ENCODE results near the gene RNGTT.
"Not testable (repeated sequence)": the region's sequence is repeated elsewhere in the genome, so short reads cannot be mapped to it uniquely, and the experiment has no call there.

The RNGTT gene

DNA sequence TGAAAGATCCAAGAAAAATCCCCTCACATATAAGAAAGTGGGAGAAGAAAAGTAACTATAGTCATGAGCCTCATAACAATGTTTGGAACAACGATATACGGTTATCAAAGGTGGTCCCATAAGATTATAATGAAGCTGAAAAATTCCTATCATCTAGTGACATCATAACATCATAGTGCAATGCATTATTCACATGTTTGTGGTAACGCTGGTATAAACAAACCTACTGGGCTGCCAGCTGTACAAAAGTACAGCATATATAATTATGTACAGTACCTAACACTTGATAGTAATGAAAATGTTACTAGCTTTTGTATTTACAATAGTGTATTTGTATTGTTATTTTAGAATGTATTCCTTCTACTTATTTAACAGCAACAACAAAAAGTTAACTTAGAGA is 240.7 kb downstream of the RNGTT start:
- no peak for DNase-seq (ENCODE audit: low spot score)

DNA sequence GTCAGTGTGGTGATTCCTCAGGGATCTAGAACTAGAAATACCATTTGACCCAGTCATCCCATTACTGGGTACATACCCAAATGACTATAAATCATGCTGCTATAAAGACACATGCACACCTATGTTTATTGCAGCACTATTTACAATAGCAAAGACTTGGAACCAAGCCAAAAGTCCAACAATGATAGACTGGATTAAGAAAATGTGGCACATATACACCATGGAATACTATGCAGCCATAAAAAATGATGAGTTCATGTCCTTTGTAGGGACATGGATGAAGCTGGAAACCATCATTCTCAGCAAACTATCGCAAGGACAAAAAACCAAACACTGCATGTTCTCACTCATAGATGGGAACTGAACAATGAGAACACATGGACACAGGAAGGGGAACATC is 247.0 kb downstream of the RNGTT start:
- not testable (repeated sequence) for DNase-seq (ENCODE audit: low spot score)

DNA sequence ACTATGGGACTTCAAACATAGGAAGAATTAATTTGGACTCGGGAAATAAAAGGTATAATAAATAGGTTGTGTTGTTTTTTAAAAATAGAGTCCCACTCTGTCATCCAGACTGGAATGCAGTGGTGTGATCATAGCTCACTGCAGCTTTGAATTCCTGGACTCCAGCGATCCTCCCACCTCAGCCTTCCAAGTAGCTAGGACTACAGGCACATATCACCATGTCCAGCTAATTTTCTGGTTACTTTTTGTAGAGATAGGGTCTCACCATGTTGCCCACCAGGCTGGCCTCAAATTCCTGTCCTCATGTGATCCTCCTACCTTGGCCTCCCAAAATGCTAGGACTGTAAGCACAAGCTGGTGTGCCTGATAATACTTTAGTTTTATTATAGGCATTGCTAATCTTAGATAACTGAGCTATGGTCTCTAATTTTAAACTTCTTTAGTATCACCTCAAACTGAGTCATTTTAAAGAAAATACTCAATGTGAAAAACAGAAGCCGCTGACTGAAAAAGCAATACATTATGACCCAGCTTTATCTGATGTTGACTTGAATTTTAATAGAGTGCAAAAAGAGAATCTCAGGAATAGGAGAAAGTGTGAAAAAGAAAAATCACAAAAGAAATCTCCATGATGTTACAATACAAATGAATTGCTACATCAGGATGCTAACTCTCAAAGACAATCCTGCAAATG is 251.0 kb downstream of the RNGTT start:
- no peak for DNase-seq (ENCODE audit: low spot score)

DNA sequence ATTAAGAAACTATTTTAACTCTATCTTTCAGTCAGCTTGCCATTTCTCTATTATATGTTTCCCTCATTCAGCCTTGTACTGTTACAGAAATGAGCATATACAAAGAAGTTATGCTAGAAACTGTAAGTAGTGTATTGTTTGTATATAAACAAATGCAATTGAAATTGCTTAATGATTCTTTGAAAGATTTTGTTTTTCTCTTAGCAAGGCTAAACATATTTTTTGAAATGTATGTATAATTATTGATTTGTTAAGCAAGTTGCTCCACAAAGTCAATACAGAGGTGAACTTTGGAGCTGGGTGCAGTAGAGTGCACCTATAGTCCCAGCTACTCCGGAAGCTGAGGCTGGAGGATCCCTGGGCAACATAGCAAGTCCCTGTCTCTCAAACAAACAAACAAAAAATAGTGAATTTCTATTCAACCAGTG is 253.6 kb downstream of the RNGTT start:
- DNase-seq (ENCODE audit: low spot score): no peak

DNA sequence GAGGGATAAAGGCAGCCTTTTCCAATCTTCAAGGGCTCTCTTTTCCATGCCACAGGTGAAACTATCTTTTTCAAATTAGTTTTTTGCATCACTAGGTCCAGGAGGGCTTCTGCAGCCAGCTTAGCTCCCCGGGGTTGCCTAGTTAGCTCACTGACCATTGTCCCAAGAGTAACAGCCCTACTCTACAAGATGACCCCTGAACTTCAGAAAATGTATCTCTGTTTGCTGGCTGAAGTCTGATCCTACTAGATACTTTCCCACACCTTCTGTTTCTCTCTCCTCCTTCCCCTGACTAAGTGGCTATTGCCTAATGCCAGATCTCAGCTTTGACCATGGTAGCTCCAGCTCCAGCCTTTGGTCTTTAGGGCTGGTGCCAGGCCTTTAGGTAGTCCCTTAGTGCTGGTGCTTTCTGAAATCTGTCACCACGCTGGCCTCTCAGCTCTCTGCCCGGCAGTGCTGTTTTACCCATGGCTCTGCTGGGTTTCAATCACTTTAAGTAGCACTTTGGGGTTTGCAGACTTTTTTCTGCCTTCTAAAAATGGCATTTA is 255.1 kb downstream of the RNGTT start:
- DNase-seq (ENCODE audit: low spot score): no peak

DNA sequence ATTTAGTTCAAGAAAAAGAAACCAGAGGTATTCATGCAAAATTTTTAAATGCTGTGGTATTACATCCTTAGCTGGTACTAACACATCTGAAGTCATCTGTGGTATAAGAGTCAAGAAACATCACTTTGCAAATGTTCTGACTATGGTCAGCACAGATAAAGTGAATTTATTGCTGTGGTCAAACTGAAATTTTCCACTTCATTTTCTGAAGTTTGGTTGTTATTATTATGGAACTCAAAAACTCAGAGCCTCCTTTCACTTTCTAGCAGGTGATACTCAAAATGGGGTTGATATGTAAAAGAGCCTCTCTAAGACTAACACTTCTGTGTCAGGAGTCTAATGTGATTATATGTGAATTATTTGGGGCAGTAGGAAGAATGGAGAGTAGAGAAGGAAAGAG is 257.8 kb downstream of the RNGTT start:
- DNase-seq (ENCODE audit: low spot score): peak; percentile 16

DNA sequence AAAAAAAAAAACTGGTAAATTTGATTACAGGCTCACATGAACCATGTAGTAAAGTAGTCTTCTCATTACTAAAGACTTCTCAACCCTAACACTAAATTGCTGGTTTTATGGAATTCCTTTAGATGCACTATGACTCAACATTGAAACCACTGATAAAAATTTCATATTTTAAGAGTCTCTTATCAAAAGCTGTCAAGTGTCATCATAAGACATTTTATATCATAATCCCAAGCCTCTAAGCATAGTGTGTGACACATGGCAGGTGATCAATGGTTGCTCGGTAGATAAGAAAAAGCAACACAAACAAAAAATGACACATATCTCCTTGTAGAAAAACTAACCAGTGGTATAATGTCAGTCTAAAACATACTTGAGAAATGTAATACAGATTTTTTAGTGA is 258.4 kb downstream of the RNGTT start:
- DNase-seq (ENCODE audit: low spot score): no peak

DNA sequence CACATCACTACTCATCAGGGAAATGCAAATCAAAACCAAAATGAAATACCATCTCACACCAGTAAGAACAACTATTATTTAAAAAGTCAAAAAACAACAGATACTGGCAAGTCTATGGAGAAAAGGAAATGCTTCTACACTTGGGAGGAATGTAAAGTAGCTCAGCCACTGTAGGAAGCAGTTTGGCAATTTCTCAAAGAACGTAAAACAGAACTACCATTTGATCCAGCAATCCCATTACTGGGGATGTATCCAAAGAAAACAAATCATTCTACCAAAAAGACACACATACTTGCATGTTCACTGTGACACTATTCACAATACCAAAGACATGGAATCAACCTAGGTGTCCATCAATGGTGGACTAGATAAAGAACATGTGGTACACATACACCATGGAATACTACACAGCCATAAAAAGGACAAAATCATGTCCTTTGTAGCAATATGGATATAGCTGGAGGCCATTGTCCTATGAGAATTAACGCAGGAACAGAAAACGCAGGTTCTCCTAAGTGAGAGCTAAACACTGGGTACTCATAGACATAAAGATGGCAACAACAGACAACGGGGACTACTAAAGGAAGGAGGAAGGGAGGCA is 260.4 kb downstream of the RNGTT start:
- DNase-seq (ENCODE audit: low spot score): no peak

DNA sequence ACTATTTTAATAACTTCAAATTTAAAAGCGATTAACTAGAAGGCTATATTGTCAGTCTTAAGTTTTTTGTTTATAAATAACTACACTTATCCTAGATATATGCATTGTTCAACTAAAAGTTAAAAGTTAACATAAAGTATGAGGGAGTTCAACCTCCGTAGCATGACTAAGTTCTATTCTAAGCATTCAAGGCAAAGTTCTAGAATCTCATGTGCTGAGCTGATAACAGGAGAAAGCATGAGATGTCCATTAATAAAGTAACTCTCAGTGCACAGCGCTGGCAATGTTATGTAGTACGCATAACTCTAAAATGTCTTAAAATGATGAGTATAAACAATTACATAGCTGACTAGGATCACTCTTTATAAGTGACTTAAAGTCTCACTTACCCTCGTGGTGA is 264.8 kb downstream of the RNGTT start:
- DNase-seq (ENCODE audit: low spot score): no peak

DNA sequence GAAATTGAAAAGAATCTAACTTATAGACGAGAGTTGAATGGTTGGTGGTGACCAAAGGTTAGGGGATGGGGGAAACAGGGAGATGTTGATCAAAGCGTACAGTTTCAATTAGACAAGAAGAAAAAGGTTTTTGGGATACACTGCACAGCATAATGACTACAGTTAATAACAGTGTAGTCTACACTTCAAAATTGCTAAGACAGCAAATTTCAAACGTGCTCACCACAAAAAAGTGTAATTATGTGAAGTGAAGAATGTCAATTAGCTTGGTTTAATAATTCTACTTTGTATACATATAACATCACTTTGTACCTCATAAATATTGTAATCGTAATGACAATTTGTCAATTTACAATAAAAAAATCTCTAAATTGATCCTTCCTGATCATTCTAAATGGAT is 267.5 kb downstream of the RNGTT start:
- no peak for DNase-seq (ENCODE audit: low spot score)

DNA sequence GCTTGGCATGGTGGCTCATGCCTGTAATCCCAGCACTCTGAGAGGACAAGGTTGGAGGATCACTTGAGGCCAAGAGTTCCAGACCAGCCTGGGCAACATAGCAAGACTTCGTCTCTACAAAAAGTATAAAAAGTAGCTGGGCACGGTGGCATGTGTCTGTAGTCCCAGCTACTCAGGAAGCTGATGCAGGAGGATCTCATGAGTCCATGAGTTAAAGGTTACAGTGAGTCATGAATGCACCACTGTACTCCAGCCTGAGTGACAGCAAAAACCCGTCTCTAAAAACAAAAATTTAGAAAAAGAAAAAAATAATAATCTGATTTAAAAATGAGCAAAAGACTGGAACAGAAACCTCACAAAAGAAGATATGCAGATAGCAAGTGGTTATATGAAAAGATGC is 279.7 kb downstream of the RNGTT start:
- DNase-seq (ENCODE audit: low spot score): no peak

DNA sequence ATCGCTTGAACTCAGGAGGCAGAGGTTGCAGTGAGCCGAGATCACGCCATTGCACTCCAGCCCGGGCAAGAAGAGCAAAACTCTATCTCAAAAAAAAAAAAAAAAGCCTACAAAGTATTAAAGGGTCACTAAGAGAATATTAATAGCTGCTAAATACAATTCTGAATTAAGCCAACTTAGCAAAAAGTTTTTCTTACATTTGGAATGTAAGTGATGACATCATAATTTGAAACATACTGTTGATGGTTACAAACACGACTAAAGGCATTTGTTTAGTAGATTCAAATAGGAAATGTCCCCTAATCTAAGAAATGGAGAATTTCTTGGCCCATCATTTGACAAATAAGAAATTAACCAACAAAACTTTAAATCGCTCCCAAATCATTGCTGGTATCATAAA is 282.8 kb downstream of the RNGTT start:
- no peak for DNase-seq (ENCODE audit: low spot score)

DNA sequence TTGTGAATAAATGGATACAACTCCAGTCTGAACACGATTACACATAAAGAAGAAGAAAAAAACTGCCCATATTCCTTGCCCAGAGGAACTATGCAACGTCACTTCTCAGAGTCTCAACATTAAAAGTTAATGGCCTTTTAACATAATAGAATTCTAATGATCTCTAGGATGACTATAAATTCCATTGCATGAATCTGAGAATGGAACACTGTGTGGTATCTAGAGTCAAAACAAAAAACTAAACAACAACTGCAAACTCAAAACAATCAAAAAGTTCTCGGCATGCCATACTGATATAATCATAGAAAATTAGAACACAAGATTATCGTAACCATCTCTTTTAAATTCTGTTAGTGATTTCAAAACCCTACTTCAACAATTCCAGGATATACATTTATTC is 283.6 kb downstream of the RNGTT start:
- no peak for DNase-seq (ENCODE audit: low spot score)

DNA sequence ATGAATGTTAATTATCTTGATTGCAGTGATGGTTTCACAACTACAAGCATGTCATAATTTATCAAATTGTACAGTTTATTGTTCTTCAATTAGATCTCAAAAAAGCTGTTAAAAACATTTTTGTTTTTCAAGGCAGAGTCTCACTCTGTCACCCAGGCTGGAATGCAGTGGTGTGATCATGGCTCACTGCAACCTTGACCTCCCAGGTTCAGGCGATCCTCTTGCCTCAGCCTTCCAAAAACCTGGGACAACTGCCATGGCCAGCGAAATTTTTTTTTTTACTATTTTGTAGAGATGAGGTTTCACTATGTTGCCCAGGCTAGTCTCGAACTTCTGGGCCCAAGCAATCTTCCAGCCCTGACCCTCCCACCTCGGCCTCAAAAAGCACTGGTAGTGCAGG is 286.1 kb downstream of the RNGTT start:
- no peak for DNase-seq (ENCODE audit: low spot score)

DNA sequence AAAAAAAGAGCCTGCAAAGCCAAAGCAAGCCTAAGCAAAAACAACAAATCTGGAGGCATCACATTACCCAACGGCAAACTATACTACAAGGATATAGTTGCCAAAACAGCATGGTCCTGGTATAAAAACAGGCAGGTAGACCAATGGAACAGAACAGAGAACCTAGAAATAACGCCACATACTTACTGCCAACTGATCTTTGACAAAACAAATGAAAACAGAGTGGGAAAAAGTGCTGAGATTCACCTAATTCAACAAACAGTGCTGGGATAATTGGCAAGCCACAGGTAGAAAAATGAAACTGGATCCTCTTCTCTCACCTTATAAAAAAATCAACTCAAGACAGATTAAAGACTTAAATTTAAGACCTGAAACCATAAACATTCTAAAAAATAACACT is 291.8 kb downstream of the RNGTT start:
- DNase-seq (ENCODE audit: low spot score): no peak

DNA sequence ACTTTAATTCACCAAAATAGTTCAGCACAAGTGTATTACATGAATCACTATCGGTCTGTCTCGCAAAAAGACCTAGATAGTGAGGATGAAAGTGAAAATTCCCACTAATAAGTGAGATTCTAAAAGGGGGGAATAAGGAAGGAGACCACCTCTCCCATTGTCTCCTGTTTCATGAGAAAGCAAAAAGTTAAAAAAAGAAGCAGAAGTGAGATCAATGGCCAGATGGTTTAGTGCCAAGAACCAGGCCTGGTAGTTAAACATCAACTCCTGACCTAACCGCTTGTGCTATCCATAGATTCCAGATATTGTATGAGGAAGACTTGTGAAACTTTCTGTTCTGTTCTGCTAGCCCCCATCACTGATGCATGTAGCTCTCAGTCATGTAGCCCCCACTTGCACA is 293.0 kb downstream of the RNGTT start:
- DNase-seq (ENCODE audit: low spot score): no peak

DNA sequence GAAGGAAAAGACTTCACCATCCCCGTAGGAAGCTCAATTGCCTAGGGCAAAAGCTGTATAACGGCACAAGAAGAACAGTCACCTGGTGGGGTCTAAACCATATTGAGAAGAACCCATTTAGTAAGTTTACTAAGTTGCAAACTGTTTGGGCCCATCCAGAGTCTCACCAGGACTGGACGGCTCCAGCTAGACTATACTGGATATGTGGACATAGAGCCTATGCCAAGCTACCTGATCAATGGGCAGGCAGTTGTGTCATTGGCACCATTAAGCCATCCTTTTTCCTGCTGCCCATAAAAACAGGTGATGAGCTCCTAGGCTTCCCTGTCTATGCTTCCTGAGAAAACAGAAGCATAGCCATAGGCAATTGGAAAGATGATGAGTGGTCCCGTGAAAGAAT is 293.9 kb downstream of the RNGTT start:
- DNase-seq (ENCODE audit: low spot score): no peak

DNA sequence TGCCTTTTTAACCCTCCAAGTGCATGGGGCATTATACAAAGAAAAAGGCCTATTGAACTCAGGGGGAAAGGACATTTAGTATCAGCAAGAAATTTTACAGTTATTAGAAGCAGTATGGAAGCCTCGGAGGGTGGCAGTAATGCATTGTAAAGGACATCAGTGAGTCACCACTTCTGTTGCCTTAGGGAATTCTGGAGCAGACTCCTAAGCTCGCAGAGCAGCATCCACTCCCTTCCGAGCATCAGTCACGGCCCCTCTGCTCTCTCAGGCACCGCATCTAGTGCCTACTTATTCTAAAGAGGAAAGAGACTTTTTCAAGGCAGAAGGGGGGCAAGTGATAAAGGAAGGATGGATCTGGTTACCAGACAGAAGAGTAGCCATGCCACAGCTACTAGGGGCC is 296.5 kb downstream of the RNGTT start:
- no peak for DNase-seq (ENCODE audit: low spot score)

DNA sequence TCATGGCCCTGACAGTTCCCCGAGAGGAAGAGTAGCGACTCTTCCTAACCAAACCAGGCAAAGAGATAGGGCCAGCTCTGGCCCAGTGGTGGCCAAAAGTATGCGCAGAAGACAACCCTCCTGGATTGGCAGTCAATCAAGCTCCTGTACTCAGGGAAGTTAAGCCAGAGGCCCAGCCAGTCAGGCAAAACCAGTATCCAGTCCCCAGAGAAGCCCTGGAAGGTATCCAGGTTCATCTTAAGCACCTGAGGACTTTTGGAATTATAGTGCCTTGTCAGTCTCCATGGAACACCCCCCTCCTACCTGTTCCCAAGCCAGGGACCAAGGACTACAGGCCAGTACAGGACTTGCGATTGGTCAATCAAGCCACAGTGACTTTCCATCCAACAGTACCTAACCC is 298.3 kb downstream of the RNGTT start:
- DNase-seq (ENCODE audit: low spot score): no peak

DNA sequence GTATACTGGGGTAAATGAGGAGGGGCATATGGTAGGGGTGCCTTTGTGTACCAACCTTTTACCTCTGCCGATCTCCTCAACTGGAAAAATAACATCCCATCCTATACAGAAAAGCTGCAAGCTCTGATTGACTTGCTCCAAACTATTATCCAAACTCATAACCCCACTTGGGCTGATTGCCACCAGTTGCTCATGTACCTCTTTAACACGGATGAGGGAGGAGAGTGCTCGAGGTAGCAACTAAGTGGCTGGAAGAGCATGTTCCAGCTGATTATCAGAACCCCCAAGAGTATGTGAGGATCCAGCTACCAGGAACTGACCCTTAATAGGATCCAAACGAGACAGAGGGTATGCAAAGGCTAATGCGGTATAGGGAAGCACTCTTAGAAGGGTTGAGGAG is 299.6 kb downstream of the RNGTT start:
- no peak for DNase-seq (ENCODE audit: low spot score)

DNA sequence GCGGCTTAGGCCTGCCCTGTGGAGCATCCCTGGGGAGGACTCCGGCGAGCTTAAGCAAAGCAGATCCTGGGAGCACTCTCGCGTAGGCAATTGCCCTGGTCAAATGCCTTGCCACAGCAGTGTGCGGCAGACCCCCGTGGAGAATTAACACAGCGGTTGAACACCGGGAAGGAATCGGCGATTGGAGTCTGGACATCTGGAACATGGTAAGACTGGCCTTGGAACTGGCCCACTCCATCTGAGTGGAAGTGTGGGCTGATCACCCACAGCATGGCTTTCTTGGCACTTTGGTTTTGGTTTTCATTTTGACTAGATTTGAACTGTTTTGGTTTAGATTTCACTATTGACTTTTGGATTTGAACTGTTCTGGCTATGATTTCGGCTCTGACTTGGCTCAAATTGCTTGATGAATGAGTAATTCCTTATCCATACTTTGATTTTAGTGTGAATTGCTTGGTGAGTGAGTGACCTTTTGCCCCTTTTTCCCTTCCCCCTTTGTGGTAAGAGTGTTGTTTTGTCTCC is 300.7 kb downstream of the RNGTT start:
- DNase-seq (ENCODE audit: low spot score): no peak

DNA sequence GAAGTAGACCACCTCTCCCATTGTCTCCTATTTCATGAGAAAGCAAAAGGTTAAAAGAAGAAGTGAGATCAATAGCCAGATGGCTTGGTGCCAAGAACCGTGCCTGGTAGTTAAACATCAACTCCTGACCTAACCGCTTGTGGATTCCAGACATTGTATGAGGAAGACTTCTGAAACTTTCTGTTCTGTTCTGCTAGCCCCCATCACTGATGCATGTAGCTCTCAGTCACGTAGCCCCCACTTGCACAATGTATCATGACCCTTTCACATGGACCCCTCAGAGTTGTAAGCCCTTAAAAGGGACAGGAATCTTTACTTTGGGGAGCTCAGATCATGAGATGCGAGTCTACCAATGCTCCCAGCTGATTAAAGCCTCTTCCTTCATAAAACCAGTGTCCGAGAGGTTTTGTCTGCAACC is 301.2 kb downstream of the RNGTT start:
- no peak for DNase-seq (ENCODE audit: low spot score)

DNA sequence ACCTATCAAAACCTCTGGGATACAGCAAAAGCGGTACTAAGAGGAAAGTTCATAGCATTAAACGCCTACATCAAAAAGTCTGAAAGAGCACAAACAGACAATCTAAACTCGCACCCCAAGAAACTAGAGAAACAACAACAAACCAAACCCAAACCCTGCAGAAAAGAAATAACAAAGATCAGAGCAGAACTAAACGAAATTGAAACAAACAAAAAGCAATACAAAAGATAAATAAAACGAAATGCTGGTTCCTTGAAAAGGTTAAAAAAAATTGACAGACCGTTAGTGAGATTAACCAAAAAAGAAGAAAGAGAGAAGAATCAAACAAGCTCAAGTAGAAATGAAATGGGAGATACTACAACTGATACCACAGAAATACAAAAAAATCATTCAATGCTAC is 302.3 kb downstream of the RNGTT start:
- no peak for DNase-seq (ENCODE audit: low spot score)

DNA sequence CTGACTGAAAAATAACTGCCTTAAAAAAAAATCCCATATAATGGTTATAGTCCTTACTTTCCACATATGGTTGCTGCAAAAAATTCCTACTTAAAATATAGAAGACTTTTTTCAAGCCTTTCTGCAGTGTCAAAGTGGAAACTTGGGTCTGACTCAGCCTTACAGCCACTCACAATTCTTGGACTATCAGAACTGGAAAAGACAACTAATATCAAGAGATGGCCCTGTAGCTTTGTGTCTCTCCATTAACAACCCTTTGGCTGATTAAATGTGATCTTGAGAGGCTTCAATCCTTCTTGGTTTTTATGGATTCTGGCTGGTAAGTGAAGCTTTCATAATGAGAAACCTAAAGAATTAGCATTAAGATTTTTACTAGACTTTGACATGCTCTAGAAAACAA is 307.8 kb downstream of the RNGTT start:
- no peak for DNase-seq (ENCODE audit: low spot score)

Measured in germinal center (tissue), 1 donor.